Measurements from ENCODE around the gene SCARF1.

SCARF1 gene

DNA sequence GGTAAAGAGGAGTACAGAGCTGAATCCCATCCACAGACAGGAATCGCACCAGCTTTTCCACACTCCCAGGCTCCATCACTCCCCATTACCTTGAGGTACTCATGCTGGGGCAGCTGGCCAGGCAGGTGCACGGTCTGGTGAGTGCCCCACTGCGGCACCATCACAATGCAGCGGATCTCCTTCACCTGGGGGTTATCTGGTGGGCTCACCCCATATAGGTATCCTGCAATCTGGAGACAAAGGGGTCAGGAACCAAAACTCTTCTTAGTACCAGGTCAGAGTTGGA lies 6.0 kb upstream of the SCARF1 start:
- TF ChIP-seq GATA1 (IDR thresholded peaks at IDR 0.05; ENCODE audit: low read depth, low read length) (no peak), POLR2A (IDR thresholded peaks at IDR 0.05; ENCODE audit: low read length) (no peak)
- no peak for DNase-seq

DNA sequence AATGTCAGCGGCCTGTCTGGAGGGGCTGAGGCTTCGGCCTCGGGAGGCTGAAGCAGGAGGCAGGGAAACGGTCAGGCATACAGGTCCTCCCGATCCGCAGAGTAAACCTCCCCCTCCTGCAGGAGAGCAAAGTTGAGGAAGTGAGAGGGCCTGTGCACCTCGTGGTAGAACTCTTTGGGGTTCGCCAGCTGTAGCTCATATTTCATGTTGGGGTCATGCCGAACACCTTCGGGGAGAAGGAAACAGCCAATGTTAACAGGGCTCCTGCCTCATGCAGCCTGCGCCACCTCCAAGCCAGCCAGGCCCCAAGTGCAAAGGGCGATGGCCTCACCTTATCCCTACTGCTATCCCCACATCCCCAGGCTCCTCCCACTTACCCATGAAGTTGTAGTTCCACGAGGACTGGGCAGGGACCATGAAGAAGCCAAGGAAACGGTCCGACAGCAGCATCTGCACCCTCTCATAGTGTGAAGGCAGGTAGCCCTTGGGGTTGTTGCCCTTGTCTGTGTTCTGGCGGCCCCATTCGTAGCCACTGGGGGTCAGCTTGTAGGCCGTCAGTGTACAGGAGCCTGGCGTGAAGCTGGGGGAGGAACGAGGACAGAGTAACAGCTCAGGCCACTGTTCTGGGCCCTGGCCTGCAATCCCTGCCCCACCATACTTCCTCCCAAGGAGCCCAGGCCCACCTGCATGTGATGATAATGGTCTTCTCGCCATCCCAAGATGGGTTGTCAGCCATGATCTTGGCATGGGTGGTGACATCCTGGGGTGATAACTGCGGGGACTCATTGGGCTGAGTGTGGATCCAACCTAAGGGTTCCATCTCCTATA lies 5.4 kb upstream of the SCARF1 start:
- no peak for TF ChIP-seq POLR2A (IDR thresholded peaks at IDR 0.05; ENCODE audit: low read length)
- TF ChIP-seq GATA1 (IDR thresholded peaks at IDR 0.05; ENCODE audit: low read depth, low read length): no peak
- no peak for DNase-seq

GRCh38 chr17:1649844-1650501 lies 4.4 kb upstream of the SCARF1 start, which contains the start of gene RILP:
RILP (minus strand) TSS chr17:1649866; CDS start chr17:1649804, 62 bp downstream.
- DNase-seq: peak; percentile 95 to 98
- TF ChIP-seq GATA1 (IDR thresholded peaks at IDR 0.05; ENCODE audit: low read depth, low read length) (peak; percentile 53), POLR2A (IDR thresholded peaks at IDR 0.05; ENCODE audit: low read length) (no peak)

DNA sequence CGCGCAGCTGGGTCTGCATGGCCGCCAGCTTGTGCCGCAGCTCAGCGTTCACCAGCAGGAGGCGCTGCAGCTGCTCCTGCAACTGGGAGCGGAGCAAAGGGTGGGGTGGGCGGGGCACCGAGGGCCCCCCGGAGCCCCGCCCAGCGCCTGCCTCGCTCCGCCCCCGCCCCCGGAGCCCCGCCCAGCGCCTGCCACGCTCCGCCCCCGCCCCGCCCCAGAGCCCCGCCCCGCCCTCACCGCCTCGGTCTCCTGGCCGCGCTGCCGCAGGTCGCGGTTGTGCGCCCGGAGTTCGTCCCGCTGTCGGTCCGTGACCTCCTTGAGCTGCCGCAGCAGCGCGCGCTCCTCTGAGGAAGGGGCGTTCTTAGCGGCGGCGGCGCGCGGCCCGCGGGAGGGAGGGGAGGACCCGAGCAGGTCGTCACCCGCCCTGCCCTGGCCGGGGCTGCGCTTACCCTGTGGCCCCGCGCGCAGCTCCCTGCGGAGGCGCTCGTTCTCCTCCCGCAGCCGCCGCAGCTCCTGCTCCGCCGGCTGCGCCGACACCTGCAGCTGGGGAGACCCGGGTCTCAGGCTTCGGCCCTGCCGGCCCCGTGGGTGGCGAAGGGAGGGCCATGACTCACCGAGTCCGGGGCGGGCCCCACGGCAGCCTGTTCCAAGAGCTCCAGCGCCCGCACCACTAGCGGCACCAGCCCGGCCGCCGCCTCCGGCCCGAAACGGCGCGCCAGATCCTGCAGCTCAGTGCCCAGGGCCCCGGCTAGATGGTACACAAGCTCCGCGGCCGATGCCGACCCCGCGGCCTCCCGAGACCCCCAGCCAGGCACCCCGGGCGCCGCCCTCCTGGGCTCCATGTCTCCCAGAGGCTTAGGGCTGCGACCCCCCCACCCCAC lies 3.7 kb upstream of the SCARF1 start:
- no peak for TF ChIP-seq GATA1 (IDR thresholded peaks at IDR 0.05; ENCODE audit: low read depth, low read length)
- peak; percentile 84 for TF ChIP-seq POLR2A (IDR thresholded peaks at IDR 0.05; ENCODE audit: low read length)
- peak; percentile 96 to 99 for DNase-seq

GRCh38 chr17:1648173-1648962 lies 2.8 kb upstream of the SCARF1 start:
- TF ChIP-seq POLR2A (IDR thresholded peaks at IDR 0.05; ENCODE audit: low read length) (no peak), GATA1 (IDR thresholded peaks at IDR 0.05; ENCODE audit: low read depth, low read length) (no peak)
- peak in 1 of 2 experiments; percentile 72 for DNase-seq

GRCh38 chr17:1647802-1648171 lies 2.3 kb upstream of the SCARF1 start:
- no peak for DNase-seq
- TF ChIP-seq POLR2A (IDR thresholded peaks at IDR 0.05; ENCODE audit: low read length) (no peak), GATA1 (IDR thresholded peaks at IDR 0.05; ENCODE audit: low read depth, low read length) (no peak)

DNA sequence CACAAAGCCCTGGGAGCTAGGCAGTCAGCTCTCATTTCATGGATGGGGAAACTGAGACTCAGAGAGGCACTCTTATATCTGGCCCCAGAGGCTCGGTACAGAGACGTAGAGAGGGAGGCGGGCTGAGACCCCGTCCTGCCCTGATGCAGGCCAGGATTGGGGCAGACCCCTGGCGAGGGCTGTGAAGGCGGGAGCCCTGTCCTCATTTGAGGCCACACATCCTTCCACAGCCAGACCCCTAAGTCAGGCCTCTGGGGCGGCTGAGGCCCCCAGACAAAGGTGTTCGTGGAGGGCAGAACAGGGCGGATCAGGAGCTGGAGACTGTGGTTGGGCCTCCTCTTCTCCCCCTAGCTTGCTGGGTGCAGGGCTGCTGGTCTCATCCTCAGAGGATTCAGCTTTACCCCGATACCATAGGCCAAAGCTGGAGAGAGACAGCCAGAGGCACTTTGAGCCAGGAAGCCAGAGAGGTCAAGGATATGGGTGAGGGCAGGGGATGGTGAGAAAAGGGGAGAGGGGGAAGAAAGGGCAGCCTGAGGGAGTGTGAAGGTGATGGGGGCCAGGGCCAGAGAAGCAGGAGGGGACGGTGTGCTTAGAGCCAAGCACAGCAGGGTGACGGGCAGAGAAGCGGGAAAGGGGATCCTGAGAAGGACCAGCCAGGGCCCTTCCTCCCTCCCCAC lies 805 bp upstream of the SCARF1 start:
- no peak for DNase-seq
- TF ChIP-seq POLR2A (IDR thresholded peaks at IDR 0.05; ENCODE audit: low read length): no peak
- TF ChIP-seq GATA1 (IDR thresholded peaks at IDR 0.05; ENCODE audit: low read depth, low read length): no peak

DNA sequence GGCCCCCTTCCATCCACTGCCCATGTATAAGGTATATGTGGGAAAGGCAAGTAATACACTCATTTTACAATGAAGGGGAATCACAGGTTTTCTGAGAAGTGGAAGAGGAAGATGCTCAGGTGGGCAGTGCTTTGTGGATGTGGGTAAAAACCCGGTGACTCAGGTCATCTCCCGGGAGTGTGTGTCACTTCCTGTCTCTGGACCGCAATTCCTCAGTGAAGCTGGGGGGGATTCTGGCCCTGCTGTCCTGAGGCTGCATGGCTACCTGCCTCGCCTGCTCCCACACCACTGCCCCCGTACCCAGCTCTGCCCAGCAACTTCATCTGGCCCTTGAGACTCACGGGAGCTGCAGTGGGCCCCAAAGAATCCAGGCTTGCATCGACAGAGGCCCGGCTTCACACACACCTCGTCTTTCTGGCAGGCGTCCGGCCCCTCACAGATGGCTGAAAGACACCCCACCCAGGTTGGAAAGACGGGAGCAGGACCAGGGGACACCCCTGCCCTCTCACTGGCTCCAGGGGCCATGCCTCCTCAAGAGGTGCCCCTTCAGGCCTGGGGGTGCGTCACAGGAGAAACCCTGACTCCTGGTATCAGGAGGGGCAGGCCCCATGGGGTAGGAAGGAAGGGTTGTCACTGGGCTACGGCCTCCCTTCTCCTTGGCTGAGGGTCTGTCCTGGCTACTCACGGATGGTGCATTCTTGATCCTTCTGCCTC lies 882 bp downstream of the SCARF1 start:
- peak in 1 of 2 experiments; percentile 31 for DNase-seq
- TF ChIP-seq GATA1 (IDR thresholded peaks at IDR 0.05; ENCODE audit: low read depth, low read length) (no peak), POLR2A (IDR thresholded peaks at IDR 0.05; ENCODE audit: low read length) (no peak)

GRCh38 chr17:1643999-1644492 lies 1.5 kb downstream of the SCARF1 start:
- DNase-seq: no peak
- no peak for TF ChIP-seq GATA1 (IDR thresholded peaks at IDR 0.05; ENCODE audit: low read depth, low read length)
- no peak for TF ChIP-seq POLR2A (IDR thresholded peaks at IDR 0.05; ENCODE audit: low read length)

GRCh38 chr17:1643293-1643998 lies 2.1 kb downstream of the SCARF1 start:
- TF ChIP-seq GATA1 (IDR thresholded peaks at IDR 0.05; ENCODE audit: low read depth, low read length) (no peak), POLR2A (IDR thresholded peaks at IDR 0.05; ENCODE audit: low read length) (no peak)
- DNase-seq: peak; percentile 68 to 70

DNA sequence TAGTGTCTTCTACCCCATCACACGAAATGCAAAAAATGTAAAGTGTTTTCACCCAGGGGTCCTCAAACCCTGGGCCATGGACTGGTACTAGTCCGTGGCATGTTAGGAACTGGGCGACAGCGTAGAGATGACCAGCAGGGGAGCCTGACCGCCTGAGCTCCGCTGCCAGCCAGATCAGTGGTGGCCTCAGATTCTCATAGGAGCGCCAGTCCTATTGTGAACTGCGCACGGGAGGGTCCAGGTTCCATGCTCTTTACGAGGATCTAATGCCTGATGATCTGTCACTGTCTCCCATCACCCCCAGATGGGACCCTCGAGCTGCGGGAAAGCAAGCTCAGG lies 4.5 kb downstream of the SCARF1 start:
- TF ChIP-seq POLR2A (IDR thresholded peaks at IDR 0.05; ENCODE audit: low read length) (no peak), GATA1 (IDR thresholded peaks at IDR 0.05; ENCODE audit: low read depth, low read length) (no peak)

More for the DNA sequence above, 4.5 kb downstream of the SCARF1 start:
- DNase-seq: no peak
